VCaP (cell line): ENCODE data around the gene PDK2.
A peak's percentile ranks its signal among the peaks of the same experiment; 100 is the strongest.

ENCODE experiments used
- H3K27ac ChIP-seq: fragments of 450-650 bp; 2 replicates; pipeline ENCODE4 v1.5.1; 2017
- CTCF ChIP-seq: fragments of 450-650 bp; conservative IDR thresholded peaks from 2 replicates; pipeline ENCODE4 v1.5.1; 2017; ENCODE audit warnings: mild to moderate bottlenecking, moderate library complexity

Gene PDK2

GRCh38 chr17:50074227-50074626, 20.9 kb upstream of the PDK2 start:
- H3K27ac ChIP-seq: no peak overlapping the region
- no peak for TF ChIP-seq CTCF

- no peak overlapping the region for H3K27ac ChIP-seq
- no peak for TF ChIP-seq CTCF
These were observed 19.6 kb upstream of the PDK2 start for GRCh38 chr17:50075446-50076032.

GRCh38 chr17:50076221-50076590, 18.9 kb upstream of the PDK2 start:
- TF ChIP-seq CTCF: no peak
- H3K27ac ChIP-seq: no peak overlapping the region

GRCh38 chr17:50076591-50077235, 18.4 kb upstream of the PDK2 start:
- no peak overlapping the region for H3K27ac ChIP-seq
- TF ChIP-seq CTCF: no peak

- no peak overlapping the region for H3K27ac ChIP-seq
- TF ChIP-seq CTCF: no peak
These were observed 16.7 kb upstream of the PDK2 start for GRCh38 chr17:50078430-50078829.

GRCh38 chr17:50079334-50080095, 15.6 kb upstream of the PDK2 start:
- 0 out of 2 replicates have a peak, but pooled peaks have one; percentile 14 for TF ChIP-seq CTCF
- H3K27ac ChIP-seq: no peak overlapping the region

- no peak overlapping the region for H3K27ac ChIP-seq
- no peak for TF ChIP-seq CTCF
These were observed 15.1 kb upstream of the PDK2 start for GRCh38 chr17:50080096-50080480.
